ENCODE results near the gene NBPF20. TPM values are rescaled to one million over a fixed set of nuclear protein-coding genes. Genes with fewer than 3 reads are reported as not detected.
"Not testable (repeated sequence)": the region's sequence is repeated elsewhere in the genome, so short reads cannot be mapped to it uniquely, and the experiment has no call there.

Gene NBPF20
- total and polyA plus RNA-seq, 5 donors from 2014 or later: 0.10 to 9.0 (median 0.39) TPM

DNA sequence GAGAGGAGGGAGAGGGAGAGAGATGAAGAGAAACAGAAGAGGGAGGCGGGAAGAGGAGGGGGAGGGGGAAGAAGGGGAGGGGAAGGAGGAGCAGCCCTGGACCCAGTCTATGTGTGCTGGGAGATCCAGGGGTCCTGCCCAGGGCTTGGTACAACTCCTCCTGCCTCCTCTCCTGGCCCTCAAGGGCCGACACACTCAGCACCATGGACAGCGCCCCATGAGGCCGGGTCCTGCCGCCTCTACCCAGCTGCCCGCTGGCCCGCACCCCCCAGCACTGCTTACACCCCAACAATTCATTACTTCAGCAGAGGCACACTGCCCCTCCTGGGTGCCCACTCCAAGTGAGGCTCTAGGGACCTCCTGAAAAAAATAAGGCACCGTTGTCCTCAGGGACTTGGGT is 26.5 kb upstream of the NBPF20 start:
- DNase-seq: peak in 1 of 3 donors; percentile 7
- not testable (repeated sequence) for H3K36me3 ChIP-seq (ENCODE audit: control insufficient read depth, insufficient read depth, low read length); H3K4me3 Mint-ChIP-seq; H3K27ac Mint-ChIP-seq; H3K27ac ChIP-seq (ENCODE audit: insufficient read depth, low read length, poor library complexity, severe bottlenecking); H3K36me3 Mint-ChIP-seq; H3K4me1 ChIP-seq (ENCODE audit: control insufficient read depth, insufficient read depth, low read length, poor library complexity, severe bottlenecking); H3K9me3 ChIP-seq (ENCODE audit: control insufficient read depth in 2 of 2, low read length in 2 of 2); H3K4me1 Mint-ChIP-seq; H3K4me3 ChIP-seq (ENCODE audit: low read depth, low read length); H3K9me3 Mint-ChIP-seq; ATAC-seq (ENCODE audit: low read depth in 2 of 2); H3K27me3 ChIP-seq (ENCODE audit: control insufficient read depth, insufficient read depth, low read length)
- peaks cover 22% of the 10 kb centered on the region for H3K27me3 Mint-ChIP-seq

DNA sequence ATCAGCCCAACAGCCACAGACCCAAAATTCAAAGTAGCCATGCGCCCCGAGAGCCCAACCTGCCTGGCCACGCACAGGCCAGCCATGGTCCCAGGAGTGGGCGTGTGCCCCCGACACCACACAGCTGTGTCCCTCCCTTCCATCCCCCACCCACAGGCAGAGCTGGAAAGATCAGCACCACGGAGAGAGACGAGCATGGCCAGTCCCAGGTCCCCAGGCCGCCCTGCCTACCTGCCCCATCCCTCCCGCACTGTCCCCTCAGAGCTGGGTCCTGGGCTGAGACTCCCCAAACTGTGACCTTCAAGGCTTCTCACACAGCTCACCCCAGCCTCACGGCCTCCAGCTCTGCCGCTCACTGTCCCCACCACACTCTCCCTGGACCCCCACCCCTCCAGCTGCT is 19.8 kb upstream of the NBPF20 start:
- H3K9me3 ChIP-seq (ENCODE audit: control insufficient read depth in 2 of 2, low read length in 2 of 2); ATAC-seq (ENCODE audit: low read depth in 2 of 2); H3K9me3 Mint-ChIP-seq; DNase-seq; H3K4me1 ChIP-seq (ENCODE audit: control insufficient read depth, insufficient read depth, low read length, poor library complexity, severe bottlenecking); H3K27ac ChIP-seq (ENCODE audit: insufficient read depth, low read length, poor library complexity, severe bottlenecking); H3K4me3 Mint-ChIP-seq; H3K36me3 Mint-ChIP-seq; H3K4me1 Mint-ChIP-seq; H3K27me3 Mint-ChIP-seq; H3K27ac Mint-ChIP-seq; H3K27me3 ChIP-seq (ENCODE audit: control insufficient read depth, insufficient read depth, low read length); H3K36me3 ChIP-seq (ENCODE audit: control insufficient read depth, insufficient read depth, low read length); H3K4me3 ChIP-seq (ENCODE audit: low read depth, low read length): not testable (repeated sequence)

DNA sequence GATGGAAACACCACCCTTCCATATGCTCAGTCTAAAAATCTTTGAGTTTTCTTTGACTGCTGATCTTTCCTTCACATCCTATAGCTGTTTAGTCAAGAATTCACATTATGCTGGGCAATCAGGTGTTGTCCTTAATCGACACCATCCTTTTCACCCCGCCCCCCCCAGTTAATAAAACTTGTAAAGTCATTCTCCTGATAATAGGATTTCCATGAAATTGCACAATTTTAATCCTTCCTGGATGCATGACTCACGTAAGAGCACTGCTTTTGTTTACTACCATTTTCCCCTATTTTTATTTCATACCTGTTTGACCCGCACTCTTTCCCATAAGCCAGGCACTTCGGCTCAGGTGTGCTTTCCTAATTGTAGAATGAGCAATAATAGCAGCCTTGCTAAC is 16.9 kb upstream of the NBPF20 start:
- not testable (repeated sequence) for H3K4me3 ChIP-seq (ENCODE audit: low read depth, low read length); H3K36me3 ChIP-seq (ENCODE audit: control insufficient read depth, insufficient read depth, low read length); H3K4me1 Mint-ChIP-seq; H3K36me3 Mint-ChIP-seq; ATAC-seq (ENCODE audit: low read depth in 2 of 2); H3K4me3 Mint-ChIP-seq; H3K27me3 Mint-ChIP-seq; H3K27ac ChIP-seq (ENCODE audit: insufficient read depth, low read length, poor library complexity, severe bottlenecking); H3K27me3 ChIP-seq (ENCODE audit: control insufficient read depth, insufficient read depth, low read length); H3K4me1 ChIP-seq (ENCODE audit: control insufficient read depth, insufficient read depth, low read length, poor library complexity, severe bottlenecking); H3K27ac Mint-ChIP-seq; H3K9me3 Mint-ChIP-seq; H3K9me3 ChIP-seq (ENCODE audit: control insufficient read depth in 2 of 2, low read length in 2 of 2); DNase-seq

DNA sequence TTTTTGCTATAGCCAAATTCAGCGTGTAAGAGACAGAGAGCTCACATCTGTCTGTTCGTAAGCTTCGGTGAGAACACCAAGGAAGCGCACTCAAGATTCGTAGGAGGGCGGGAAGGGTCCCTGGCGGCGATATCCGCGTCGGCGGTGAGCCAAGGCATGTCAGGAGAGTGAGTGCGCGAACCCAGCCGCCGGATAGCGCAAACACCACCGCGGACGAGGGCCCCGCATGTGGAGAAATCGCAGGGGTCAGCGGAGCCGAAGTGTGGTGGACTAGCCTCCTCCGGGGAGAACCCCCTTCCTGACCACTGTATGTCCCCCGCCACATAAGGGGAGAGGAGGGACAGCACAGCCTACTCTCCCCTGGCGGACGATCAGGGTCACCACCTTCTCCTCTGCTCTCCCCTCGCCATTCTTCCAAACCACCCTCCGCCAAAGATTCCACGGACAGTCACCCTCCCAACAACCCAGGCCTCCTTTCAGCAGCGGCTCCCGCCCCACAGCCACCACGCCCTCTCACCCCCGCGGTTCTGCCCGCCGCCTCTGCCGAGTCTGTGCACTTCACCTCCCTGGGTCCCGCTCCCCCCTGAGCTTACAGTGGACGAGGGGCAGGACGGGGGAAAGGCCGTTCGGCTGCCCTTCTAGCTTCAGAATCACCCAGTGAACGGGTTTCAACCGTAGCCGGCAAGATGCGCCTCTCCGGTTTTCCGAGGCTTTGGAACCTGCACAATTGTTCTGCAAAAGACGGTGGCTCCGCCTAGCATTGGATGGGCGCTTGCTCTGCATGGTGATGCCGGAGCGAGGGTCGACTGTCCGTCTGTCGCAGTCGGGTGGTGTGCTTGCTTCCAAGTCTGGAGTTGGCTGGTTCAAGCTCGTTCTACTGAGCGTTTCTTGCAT is 6.2 kb upstream of the NBPF20 start:
- not testable (repeated sequence) for H3K36me3 Mint-ChIP-seq; H3K27ac ChIP-seq (ENCODE audit: insufficient read depth, low read length, poor library complexity, severe bottlenecking); ATAC-seq (ENCODE audit: low read depth in 2 of 2); DNase-seq; H3K36me3 ChIP-seq (ENCODE audit: control insufficient read depth, insufficient read depth, low read length); H3K4me3 ChIP-seq (ENCODE audit: low read depth, low read length); H3K4me1 ChIP-seq (ENCODE audit: control insufficient read depth, insufficient read depth, low read length, poor library complexity, severe bottlenecking)
- Histone ChIP-seq H3K27me3 (ENCODE audit: control insufficient read depth, insufficient read depth, low read length) (peaks cover 22% of the 10 kb centered on the region), H3K9me3 (ENCODE audit: control insufficient read depth in 2 of 2, low read length in 2 of 2) (peaks cover 10 to 14% of the 10 kb centered on the region in 2 experiments)
- H3K4me1 Mint-ChIP-seq: peaks cover 2 to 12% (median 7%) of the 10 kb centered on the region in 4 donors
- H3K4me3 Mint-ChIP-seq: peak overlapping the region in 2 of 4 donors; percentile 21 to 73
- H3K27ac Mint-ChIP-seq: peak overlapping the region in 1 of 3 donors; percentile 80
- H3K9me3 Mint-ChIP-seq: peaks cover 0 to 21% (median 13%) of the 10 kb centered on the region in 7 donors
- peaks cover 59% of the 10 kb centered on the region for H3K27me3 Mint-ChIP-seq

DNA sequence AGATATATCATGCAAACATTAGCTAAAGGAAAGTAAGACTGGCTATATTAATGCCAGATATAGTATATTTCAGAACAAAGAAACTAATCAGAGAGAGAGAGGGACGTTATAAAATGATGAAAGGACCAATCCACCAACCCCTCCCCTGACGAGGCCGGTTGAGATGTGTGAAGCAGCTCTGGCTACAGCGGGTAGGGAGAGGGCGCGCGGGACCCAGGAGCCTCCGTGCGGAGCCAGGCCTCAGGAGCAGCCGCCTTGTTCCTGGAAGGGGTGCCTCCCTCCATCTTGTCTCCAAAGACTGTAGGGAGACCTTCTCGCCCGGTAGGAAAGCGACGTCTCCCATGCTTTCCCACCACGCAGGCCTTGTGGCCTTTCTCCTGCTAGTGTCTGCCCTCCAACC is 5.4 kb upstream of the NBPF20 start:
- Histone ChIP-seq H3K9me3 (ENCODE audit: control insufficient read depth in 2 of 2, low read length in 2 of 2) (peaks cover 10 to 14% of the 10 kb centered on the region in 2 experiments), H3K27me3 (ENCODE audit: control insufficient read depth, insufficient read depth, low read length) (peaks cover 22% of the 10 kb centered on the region)
- not testable (repeated sequence) for H3K4me1 ChIP-seq (ENCODE audit: control insufficient read depth, insufficient read depth, low read length, poor library complexity, severe bottlenecking); H3K27ac ChIP-seq (ENCODE audit: insufficient read depth, low read length, poor library complexity, severe bottlenecking); H3K36me3 ChIP-seq (ENCODE audit: control insufficient read depth, insufficient read depth, low read length); H3K36me3 Mint-ChIP-seq; ATAC-seq (ENCODE audit: low read depth in 2 of 2); H3K4me3 ChIP-seq (ENCODE audit: low read depth, low read length); DNase-seq; H3K27ac Mint-ChIP-seq
- H3K4me3 Mint-ChIP-seq: peak overlapping the region in 2 of 4 donors; percentile 36 to 61
- peaks cover 2 to 12% (median 7%) of the 10 kb centered on the region in 4 donors for H3K4me1 Mint-ChIP-seq
- peaks cover 0 to 21% (median 13%) of the 10 kb centered on the region in 7 donors for H3K9me3 Mint-ChIP-seq
- H3K27me3 Mint-ChIP-seq: peaks cover 55% of the 10 kb centered on the region

DNA sequence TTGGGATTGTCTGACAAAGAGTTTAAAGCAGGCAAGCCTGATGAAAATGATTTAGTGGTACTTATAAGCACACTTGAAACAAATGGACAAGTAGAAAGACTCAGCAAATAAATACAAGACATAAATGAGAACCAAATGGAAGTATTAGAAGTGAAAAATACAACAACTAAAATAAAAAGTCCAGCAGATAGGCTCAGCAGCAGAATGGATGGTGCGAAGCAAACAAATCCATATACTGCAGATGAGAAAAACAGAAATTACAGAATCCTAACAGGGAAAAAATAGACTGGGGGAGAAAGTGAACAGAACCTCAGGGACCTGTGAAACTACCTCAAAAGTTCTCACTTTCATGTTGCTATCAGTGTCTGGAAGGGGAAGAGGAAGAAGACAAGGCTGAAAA is 3.9 kb upstream of the NBPF20 start:
- H3K36me3 ChIP-seq (ENCODE audit: control insufficient read depth, insufficient read depth, low read length); DNase-seq; H3K27ac Mint-ChIP-seq; ATAC-seq (ENCODE audit: low read depth in 2 of 2); H3K4me3 ChIP-seq (ENCODE audit: low read depth, low read length); H3K27ac ChIP-seq (ENCODE audit: insufficient read depth, low read length, poor library complexity, severe bottlenecking); H3K36me3 Mint-ChIP-seq: not testable (repeated sequence)
- Mint-ChIP-seq H3K4me1 (peaks cover 5 to 21% (median 13%) of the 10 kb centered on the region in 4 donors), H3K9me3 (peaks cover 0 to 21% (median 13%) of the 10 kb centered on the region in 7 donors), H3K27me3 (peaks cover 55% of the 10 kb centered on the region), H3K4me3 (peak overlapping the region in 2 of 4 donors; percentile 19 to 43)
- Histone ChIP-seq H3K4me1 (ENCODE audit: control insufficient read depth, insufficient read depth, low read length, poor library complexity, severe bottlenecking) (peaks cover 12% of the 10 kb centered on the region), H3K27me3 (ENCODE audit: control insufficient read depth, insufficient read depth, low read length) (peaks cover 22% of the 10 kb centered on the region), H3K9me3 (ENCODE audit: control insufficient read depth in 2 of 2, low read length in 2 of 2) (peaks cover 10 to 14% of the 10 kb centered on the region in 2 experiments)

DNA sequence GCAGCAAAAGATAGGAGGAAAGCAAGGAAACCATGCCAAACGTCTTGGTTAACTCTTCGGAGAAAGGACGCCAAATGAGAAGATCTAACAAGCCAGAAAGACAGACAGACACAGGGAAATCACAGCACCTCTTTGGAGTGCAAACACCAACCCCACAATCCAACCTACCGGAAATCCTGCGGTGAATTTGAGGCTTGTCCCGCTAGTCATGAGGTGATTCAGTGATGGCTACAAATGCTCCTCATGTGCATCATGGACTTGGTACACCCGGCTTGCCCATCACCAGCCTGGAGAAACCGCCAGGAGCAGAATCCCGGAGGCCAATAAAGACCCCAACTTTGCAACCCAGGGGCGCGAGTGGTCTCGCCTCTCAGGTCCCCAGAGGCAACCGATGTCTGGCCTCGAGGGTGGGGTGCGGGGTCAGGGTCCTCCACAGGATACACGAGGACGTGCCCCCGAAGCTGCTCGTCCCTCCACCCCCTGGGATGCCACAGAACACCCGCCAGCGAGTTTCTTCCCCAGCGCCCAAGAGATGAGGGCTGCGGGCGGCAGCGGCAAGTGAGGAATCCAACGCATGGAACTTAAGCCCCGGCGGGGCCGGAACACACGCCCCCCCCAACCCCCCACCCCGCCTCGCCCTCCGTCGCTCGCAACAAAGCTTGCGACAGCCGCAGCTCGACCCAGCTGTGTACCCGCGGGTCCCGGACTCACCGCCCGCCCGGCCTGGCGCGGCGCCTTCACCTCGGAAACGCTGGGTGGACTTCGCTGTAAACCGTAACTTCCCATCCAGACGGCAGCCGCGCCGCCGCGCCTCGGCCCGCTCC is 579 bp downstream of the NBPF20 start:
- Mint-ChIP-seq H3K9me3 (peaks cover 0 to 15% (median 5%) of the 10 kb centered on the region in 7 donors), H3K27ac (peak overlapping the region; percentile 71 to 94 (median 92)), H3K4me1 (peaks cover 4 to 12% (median 7%) of the 10 kb centered on the region in 4 donors), H3K4me3 (peak overlapping the region; percentile 92 to 100 (median 98)), H3K27me3 (peaks cover 29% of the 10 kb centered on the region)
- DNase-seq (peak in 2 of 3 donors; percentile 24 to 48), ATAC-seq (ENCODE audit: low read depth in 2 of 2) (peak; percentile 55 to 67)
- Histone ChIP-seq H3K4me3 (ENCODE audit: low read depth, low read length) (peak overlapping the region; percentile 73), H3K9me3 (ENCODE audit: control insufficient read depth in 2 of 2, low read length in 2 of 2) (peaks cover 8 to 12% of the 10 kb centered on the region in 2 experiments), H3K4me1 (ENCODE audit: control insufficient read depth, insufficient read depth, low read length, poor library complexity, severe bottlenecking) (peaks cover 12% of the 10 kb centered on the region), H3K27me3 (ENCODE audit: control insufficient read depth, insufficient read depth, low read length) (peaks cover 19% of the 10 kb centered on the region)
- not testable (repeated sequence) for H3K36me3 Mint-ChIP-seq; H3K36me3 ChIP-seq (ENCODE audit: control insufficient read depth, insufficient read depth, low read length); H3K27ac ChIP-seq (ENCODE audit: insufficient read depth, low read length, poor library complexity, severe bottlenecking)
